Measurements from ENCODE around the gene GALNS.
"Not testable (repeated sequence)": the region's sequence is repeated elsewhere in the genome, so short reads cannot be mapped to it uniquely, and the experiment has no call there.

The GALNS gene

DNA sequence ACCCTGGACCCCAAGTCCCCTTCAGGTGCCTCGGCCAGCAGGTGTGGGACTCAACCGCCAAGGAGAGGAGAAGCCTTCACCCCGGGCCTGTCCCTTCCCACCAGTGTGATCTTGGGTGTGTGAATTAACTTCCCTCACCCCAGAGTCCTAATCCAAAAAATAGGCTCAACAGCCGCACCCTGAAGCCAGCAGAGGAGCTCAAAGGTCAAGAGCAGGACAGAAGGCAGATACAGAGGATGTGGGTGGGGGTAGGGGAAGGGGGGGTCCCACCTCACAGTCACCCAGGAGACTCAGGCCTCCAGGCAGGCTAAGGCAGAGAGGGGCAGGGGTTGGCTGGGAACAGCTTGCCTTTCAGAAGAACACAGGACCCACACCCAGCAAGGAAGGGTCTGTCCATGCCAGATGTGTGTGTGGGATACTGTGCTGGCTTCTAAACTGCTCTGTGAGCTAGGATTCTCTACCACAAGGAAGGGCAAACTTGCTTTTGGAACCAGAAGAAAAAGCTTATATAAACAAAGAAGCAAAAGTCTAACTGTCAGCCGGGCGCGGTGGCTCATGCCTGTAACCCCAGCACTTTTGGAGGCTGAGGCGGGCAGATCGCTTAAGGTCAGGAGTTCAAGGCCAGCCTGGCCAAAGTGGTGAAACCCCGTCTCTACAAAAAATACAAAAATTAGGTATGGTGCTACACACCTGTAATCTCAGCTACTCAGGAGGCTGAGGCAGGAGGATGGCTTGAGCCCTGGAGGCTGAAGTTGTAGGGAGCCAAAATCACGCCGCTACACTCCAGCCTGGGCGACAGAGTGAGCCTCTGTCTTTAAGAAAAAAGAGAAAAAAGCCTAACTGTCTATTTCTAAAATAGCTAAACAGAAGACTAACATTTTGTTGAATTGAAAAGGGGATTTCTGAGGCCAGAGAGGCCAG is 76.3 kb downstream of the GALNS start:
- no peak for DNase-seq

DNA sequence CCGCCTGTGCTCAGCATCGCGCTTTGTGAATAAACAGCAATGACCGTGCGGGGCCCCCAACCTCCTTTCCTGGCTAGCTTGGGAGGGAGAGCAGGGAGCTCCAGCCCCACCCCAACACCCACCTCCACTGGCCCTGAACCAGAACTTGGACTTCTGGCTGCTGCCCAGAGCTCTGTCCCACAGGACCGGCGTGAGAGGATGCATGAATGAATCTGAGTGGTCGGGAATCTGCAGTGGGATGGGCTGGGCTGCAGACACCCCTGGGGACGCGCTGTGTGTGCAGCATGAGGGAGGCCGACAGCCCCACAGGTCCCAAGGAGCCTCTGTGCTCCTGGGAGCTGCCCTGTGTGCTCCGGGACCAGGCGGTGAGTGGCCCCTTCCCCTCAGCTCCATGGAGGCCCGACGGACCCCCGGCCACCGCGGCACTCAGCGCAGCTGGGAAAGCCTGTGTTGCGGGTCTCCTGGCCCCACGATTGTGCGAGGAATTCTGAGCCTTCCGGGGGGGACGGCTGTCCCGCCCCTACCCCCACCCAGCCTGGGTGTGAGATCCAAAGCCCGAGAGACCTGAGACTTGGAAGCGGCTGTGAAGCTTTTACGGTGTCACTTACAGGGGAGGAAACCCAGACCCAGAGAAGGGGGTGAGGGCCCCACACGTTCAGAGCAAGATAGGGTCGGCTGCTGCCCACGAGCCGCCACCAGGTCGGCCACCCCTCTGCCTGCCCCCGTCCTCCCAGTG is 77.2 kb downstream of the GALNS start:
- DNase-seq: no peak

DNA sequence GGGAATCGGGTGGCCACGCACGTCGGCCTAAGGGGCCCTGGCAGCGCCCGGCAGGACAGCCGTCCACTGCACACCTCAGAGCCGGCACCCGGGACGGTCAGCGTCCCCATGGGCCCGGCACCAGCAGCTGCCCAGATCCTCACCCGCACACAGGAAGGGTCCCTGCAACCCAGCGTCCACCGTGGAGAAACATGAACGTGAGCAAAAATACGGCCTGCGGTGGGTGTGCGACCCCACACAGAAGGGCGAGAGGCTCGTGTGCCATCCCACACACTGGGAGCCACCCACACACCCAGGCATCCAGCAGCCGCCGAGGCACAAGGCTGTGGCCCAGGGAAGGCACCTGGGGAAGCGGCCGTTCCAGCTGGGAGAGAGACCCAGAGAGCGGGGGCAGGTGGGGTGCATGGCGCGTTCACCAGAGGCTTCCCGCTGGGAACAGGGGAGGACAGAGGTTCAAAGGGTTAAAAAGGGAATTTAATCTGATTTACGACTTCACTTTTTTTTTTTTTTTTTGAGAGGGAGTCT is 78.1 kb downstream of the GALNS start:
- no peak for DNase-seq

DNA sequence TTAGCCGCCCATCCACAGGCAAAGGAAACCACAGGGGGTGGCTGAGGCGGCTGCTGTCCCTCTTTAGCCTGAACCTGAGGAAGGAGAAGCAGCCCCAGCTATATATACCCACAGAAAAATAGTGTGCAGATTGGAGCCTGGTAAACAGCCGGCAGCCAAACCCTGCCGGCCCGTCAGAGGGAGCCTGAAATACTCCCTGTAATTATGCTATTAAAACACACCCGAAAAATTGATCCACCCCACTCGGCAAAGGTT is 78.5 kb downstream of the GALNS start:
- DNase-seq: no peak

- no peak for DNase-seq
Measured at GRCh38 chr16:88777471-88778270, 79.1 kb downstream of the GALNS start.

- no peak for DNase-seq
Measured at GRCh38 chr16:88775825-88776224, 80.9 kb downstream of the GALNS start.

- DNase-seq: no peak
Measured at GRCh38 chr16:88774544-88775393, 82.0 kb downstream of the GALNS start.

GRCh38 chr16:88773812-88774291 is 82.9 kb downstream of the GALNS start:
- no peak for DNase-seq

DNA sequence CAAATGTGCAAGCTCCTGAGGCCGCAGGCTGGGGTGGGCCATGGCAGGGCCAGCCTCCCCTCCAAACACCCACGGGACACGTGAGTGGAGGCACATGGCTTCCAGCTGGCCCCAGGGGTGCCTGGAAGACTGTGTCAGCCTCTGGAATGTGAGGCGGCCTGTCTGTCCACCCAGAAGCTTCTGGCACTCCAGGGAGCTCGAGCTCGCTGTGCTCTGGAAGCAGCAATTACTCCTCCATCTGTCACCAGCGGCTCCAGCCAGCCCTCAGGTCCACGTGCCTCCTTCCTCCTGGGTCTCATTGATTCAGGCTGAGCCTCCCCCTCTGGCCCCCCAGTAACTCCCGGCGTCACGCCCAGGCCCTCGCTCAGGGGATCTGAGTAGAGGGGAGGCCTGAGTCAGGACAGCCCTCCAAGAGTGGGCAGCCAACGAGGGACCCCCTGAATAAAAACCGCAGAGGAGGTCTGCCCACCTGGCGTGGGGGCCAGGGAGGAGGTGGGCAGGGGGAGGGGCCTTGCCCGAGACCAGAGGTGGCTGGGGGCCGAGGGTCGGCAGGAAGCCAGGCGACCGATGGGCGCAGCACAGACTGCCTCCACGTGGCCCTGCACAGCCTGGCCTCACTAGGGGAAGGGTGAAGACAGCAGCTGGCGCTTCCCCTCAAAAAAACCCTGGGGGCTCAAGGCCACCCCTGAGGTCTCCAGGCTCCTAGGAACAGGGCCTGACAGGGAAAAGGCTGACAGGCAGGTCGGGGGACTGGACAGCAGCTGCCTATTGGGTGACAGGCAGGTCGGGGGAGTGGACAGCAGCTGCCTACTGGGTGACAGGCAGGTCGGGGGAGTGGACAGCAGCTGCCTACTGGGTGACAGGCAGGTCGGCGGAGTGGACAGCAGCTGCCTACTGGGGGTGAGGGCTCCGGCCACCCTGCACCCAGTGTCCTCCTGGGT is 83.6 kb downstream of the GALNS start:
- no peak for DNase-seq

- not testable (repeated sequence) for DNase-seq
Measured at GRCh38 chr16:88771781-88772180, 85.0 kb downstream of the GALNS start.

GRCh38 chr16:88771294-88771772 is 85.4 kb downstream of the GALNS start:
- no peak for DNase-seq

DNA sequence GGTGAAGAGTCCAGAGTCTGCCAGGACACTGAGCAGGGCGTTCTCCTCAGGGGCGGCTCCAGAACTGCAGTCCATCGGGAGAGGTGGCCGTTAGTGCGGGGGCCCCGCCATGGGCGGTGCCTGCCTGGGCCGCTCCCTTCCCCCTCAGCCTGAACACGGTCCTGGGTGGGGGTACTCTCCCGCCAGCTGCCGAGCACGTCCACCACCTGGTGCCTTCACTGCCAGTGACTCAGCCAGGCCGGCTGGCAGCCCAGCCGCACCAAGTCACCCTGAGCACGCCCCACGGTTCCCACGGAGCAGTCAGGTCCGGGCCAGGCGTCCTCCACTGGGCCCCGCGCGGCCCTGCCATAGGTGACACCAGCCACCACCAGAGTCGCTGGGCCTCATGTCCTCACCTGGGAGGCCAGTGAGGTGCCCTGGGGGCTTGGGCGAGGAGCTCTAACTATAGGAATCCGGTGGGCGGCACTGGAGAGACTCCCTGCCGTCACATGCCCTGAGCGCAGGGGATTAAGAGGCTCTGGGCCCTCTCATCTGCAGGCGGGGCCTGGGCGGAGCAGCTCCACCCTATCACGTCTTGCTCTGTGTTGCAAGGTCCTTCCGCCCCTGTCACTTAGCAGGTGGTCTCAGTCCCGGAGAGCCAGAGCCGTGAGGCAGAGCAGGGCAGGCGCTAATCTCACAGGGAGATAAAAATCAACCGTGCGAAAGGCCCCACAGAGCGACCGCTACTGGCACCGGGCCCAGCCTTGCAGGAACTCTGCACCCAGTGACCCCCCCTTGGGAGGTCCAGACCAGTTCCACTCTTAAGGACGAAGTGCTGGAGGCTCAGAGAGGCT is 86.1 kb downstream of the GALNS start:
- DNase-seq: peak; percentile 40

DNA sequence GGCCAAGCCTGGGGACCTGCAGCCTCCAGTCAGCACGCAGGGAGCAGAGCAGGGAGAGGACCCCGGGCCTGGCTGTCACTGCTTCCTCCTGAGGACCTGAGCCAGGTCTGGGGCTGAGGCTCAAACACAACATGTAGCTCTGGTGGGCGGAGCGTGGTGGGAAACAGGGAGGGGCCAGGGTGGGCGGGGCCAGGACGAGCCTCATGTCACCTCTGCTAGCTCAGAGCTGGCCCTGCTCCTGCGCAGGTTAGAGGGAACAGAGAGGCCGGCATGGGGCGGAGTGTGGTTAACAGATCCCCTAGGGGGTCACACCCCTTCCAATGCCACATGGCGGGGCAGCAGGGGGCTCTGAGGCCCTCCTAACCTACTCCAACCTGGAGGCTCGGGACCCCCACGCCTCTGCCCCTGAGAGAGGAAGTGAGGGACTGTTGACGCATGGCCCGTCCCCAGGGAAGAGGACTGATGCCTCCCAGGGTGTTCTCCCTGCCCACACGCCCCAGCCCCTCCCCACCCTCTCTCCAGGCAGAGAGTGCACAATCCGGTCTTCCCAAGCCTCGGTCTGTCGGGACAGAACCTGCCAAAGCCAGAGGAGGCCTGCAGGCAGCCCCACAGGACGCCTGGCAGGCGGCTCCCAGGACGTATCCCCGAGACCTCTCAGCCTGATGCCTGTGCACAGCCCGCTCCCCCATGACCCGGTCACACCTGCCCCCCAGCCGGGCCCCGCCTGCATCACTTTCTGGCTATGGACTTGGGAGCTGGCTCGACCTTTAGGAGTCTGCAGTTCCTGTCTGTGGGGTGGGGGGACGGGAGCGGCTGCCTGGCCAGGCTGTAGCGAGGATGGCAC is 86.9 kb downstream of the GALNS start:
- peak; percentile 38 for DNase-seq

DNA sequence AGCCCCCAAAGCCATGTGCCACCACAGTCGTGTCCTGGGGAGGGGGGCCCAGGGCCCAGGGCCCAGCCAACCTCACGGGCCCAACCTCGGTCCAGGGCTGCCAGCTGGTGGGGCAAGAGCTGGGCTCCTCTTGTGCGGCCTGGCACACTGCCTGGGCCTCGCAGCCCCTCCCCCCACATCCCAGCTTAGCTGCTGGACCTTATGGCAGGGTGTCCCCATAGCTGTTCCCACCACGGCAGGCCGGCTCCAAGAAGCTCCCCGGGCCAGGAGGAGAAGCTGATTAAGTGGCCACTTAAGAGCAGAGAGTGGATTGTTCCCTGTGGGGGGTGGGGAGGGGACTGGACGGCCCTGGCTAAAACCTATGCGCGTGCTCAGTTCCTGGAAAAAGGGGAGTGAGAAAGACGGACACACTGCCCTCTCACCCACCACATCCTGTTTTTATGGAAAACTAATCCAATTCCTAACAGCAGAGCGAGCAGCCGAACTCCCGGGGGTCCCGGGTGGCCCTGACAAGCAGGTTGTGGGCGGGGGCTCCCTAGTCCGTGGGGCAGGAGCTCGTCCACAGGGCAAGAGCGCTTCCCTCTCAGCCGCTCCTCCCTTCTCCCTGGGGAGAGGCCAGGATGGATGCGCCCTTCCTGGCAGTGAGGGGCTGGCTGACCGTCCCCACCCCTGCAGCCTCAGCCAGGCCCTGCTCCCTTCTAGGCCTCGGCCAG is 88.5 kb downstream of the GALNS start:
- DNase-seq: peak; percentile 2

- no peak for DNase-seq
Measured at GRCh38 chr16:88767546-88768070, 89.1 kb downstream of the GALNS start.

GRCh38 chr16:88766975-88767374 is 89.8 kb downstream of the GALNS start:
- DNase-seq: no peak

- no peak for DNase-seq
Measured at GRCh38 chr16:88764913-88765349, 91.8 kb downstream of the GALNS start.

GRCh38 chr16:88764080-88764479 is 92.7 kb downstream of the GALNS start:
- no peak for DNase-seq
